ENCODE data around the gene ZMIZ2.

DNA sequence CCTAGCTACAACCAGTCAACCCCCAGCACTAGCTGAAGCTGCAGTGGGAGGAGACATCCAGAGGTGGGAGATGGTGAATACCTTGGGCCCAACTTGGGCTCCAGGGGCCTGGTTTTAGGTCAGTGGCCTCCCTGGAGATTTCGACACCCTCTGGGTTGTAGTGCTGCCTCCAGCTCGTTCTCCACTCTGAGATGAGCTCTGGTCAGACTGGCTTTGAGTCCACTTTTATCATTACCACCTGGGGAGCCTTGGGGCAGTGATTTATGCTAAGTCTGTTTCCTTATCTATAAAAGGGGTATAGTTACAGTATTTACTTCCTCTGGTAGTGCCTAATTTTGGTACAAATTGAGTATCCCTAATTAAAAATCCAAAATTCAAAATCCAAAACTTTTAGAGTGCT is 70.6 kb downstream of the ZMIZ2 start:
- TF ChIP-seq, protein P1, sequence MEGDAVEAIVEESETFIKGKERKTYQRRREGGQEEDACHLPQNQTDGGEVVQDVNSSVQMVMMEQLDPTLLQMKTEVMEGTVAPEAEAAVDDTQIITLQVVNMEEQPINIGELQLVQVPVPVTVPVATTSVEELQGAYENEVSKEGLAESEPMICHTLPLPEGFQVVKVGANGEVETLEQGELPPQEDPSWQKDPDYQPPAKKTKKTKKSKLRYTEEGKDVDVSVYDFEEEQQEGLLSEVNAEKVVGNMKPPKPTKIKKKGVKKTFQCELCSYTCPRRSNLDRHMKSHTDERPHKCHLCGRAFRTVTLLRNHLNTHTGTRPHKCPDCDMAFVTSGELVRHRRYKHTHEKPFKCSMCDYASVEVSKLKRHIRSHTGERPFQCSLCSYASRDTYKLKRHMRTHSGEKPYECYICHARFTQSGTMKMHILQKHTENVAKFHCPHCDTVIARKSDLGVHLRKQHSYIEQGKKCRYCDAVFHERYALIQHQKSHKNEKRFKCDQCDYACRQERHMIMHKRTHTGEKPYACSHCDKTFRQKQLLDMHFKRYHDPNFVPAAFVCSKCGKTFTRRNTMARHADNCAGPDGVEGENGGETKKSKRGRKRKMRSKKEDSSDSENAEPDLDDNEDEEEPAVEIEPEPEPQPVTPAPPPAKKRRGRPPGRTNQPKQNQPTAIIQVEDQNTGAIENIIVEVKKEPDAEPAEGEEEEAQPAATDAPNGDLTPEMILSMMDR (IDR thresholded peaks at IDR 0.05; ENCODE audit: low read depth, low read length, missing input control) = no peak
- no peak for TF ChIP-seq TAF1 (conservative IDR thresholded peaks at IDR 0.05)
- TF ChIP-seq, protein P2, sequence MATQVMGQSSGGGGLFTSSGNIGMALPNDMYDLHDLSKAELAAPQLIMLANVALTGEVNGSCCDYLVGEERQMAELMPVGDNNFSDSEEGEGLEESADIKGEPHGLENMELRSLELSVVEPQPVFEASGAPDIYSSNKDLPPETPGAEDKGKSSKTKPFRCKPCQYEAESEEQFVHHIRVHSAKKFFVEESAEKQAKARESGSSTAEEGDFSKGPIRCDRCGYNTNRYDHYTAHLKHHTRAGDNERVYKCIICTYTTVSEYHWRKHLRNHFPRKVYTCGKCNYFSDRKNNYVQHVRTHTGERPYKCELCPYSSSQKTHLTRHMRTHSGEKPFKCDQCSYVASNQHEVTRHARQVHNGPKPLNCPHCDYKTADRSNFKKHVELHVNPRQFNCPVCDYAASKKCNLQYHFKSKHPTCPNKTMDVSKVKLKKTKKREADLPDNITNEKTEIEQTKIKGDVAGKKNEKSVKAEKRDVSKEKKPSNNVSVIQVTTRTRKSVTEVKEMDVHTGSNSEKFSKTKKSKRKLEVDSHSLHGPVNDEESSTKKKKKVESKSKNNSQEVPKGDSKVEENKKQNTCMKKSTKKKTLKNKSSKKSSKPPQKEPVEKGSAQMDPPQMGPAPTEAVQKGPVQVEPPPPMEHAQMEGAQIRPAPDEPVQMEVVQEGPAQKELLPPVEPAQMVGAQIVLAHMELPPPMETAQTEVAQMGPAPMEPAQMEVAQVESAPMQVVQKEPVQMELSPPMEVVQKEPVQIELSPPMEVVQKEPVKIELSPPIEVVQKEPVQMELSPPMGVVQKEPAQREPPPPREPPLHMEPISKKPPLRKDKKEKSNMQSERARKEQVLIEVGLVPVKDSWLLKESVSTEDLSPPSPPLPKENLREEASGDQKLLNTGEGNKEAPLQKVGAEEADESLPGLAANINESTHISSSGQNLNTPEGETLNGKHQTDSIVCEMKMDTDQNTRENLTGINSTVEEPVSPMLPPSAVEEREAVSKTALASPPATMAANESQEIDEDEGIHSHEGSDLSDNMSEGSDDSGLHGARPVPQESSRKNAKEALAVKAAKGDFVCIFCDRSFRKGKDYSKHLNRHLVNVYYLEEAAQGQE (IDR thresholded peaks at IDR 0.05) = no peak
